GM21717 (cell line): ENCODE results near the gene SNX4.
"Not testable (repeated sequence)": the region's sequence is repeated elsewhere in the genome, so short reads cannot be mapped to it uniquely, and the experiment has no call there.

ENCODE experiments used
- ATAC-seq: cut with Tn5 transposase; IDR thresholded peaks from one replicate; pipeline ENCODE4 v1.9.1; 2021; ENCODE audit warnings: mild to moderate bottlenecking, moderate library complexity; ENCODE audit not compliant: unreplicated experiment

SNX4 gene

DNA sequence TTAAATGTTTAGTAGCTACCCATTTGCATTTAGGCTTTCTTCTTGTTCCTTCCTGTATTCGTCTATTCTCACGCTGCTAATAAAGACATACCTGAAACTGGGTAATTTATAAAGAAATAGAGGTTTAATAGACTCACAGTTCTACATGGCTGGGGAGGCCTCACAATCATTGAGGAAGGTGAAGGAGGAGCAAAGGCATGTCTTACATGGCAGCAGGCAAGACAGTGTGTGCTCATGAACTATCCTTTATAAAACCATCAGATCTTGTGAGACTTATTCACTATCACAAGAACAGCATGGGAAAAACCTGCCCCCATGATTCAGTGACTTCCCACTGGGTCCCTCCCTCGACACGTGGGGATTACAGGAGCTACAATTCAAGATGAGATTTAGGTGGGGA lies 114.5 kb downstream of the SNX4 start:
- not testable (repeated sequence) for ATAC-seq

DNA sequence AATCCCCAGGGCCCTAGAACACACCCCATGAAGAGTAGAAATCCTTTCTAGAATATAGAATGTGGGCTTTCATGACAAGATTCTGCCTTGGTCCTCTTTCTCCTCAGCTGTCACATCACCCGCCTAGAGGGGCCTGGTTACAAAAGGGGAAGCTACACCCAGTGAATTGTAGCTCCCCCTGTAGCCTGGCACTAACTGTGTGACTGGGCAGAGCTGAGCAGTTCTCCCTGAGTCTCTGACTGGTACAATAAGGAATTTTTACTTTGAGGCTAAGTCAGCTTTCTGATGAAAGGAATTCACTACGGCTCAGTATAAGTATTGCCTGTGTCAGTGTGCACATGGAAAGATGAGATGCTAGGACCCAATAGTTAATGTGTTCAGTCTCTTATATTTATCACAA lies 116.2 kb downstream of the SNX4 start:
- ATAC-seq: no peak

DNA sequence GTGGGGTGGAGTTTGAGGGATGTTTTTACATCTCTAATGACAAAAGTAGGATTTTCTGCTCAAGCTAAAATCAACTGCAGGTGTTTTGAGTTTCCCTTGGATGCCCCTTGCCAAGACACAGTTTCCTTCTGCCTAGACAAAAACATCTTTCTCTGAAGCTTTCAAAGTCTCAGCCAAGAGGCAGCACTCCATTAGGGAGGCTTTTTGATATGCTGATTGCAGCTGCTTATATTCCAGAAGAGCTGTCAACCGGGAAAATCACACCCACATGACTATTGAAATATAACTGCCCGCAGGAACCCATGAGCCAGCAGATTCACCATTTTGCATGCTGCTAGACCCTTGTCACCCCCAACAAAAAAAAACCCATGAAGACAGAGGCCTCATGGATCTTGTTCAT lies 117.4 kb downstream of the SNX4 start:
- ATAC-seq: no peak

DNA sequence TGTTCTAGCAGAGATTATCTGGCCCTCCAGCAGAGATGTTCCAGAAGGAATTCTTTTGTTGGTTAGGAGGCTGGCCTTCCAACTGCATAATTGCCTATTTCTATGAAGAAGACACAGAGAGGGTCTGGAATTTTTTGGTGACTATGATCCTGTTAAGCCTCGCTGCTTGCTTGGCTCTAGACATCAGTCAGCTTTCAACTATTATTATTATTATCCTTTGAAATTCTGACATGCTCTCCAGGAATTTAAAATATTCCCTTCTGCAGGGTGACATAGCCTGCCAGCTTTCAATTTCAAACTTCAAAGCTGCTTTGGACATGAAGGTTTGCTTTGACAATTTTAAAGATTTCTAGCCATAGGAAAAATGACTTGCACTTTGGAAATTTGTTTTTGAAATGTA lies 118.6 kb downstream of the SNX4 start:
- ATAC-seq: no peak

DNA sequence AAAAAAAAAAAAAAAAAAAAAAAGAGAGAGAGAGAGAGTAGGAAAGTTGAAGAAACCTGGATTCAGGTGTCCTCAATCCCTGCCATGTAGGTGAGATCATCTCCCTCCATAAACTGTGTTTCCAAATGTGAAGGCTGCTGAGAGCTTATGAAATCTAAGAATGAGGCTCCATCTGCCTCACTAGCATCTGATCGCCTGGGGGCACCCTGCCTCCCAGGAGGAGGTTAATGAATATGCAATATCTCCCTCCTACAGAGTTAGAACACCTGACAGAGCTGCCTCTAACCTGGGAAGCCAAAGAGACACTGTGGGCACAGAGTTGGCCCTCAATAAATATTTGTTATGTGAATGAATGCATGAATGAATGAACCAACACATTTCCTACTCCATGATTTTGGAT lies 121.0 kb downstream of the SNX4 start:
- no peak for ATAC-seq
